BLaER1 (cell line): ENCODE measurements around the gene SPAG6.
"Not testable (repeated sequence)": the region's sequence is repeated elsewhere in the genome, so short reads cannot be mapped to it uniquely, and the experiment has no call there.

Source experiments
- H3K27ac ChIP-seq: shearing (Covaris generic); formaldehyde crosslinking; 2 replicates; pipeline ENCODE4 v1.8.1; 2022
- H3K27me3 ChIP-seq: shearing (Covaris generic); formaldehyde crosslinking; 2 replicates; pipeline ENCODE4 v1.8.1; 2022
- H3K36me3 ChIP-seq: shearing (Covaris generic); formaldehyde crosslinking; 2 replicates; pipeline ENCODE4 v1.8.1; 2022
- H3K4me1 ChIP-seq: shearing (Covaris generic); formaldehyde crosslinking; 2 replicates; pipeline ENCODE4 v1.8.1; 2022
- H3K4me2 ChIP-seq: shearing (Covaris generic); formaldehyde crosslinking; 2 replicates; pipeline ENCODE4 v1.8.1; 2022
- H3K4me3 ChIP-seq: shearing (Covaris generic); formaldehyde crosslinking; 2 replicates; pipeline ENCODE4 v1.8.1; 2022
- H3K9ac ChIP-seq: shearing (Covaris generic); formaldehyde crosslinking; 2 replicates; pipeline ENCODE4 v1.8.1; 2022
- H3K9me3 ChIP-seq: shearing (Covaris generic); formaldehyde crosslinking; 2 replicates; pipeline ENCODE4 v1.8.1; 2022
- H4K20me1 ChIP-seq: shearing (Covaris generic); formaldehyde crosslinking; 2 replicates; pipeline ENCODE4 v1.8.1; 2022
- Cebpa-rat ChIP-seq: shearing (Covaris generic); IDR thresholded peaks from 2 replicates; pipeline ENCODE4 v1.8.1; 2022

Gene SPAG6

DNA sequence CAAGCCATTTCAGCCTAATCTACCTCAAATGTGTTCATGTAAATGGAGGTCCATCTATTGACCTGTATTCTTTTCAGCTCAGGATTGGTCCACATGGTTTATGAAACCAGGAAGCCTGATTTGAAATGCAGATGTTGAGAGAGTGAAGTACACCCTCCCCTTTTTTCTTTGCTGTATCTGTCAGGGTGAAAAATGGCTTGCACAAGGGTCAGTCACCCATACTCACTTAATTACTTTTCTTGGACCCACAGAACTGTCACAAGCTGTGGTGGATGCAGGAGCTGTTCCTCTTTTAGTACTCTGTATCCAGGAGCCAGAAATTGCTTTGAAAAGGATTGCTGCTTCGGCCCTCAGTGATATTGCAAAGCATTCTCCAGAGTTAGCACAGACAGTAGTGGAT is 41.2 kb downstream of the SPAG6 start:
- no peak overlapping the region for H3K9ac ChIP-seq
- H3K27ac ChIP-seq: no peak overlapping the region
- no peak for TF ChIP-seq Cebpa-rat
- H3K27me3 ChIP-seq: no peaks in the 10 kb centered on the region
- no peaks in the 10 kb centered on the region for H3K4me1 ChIP-seq
- no peaks in the 10 kb centered on the region for H3K36me3 ChIP-seq
- no peaks in the 10 kb centered on the region for H4K20me1 ChIP-seq
- H3K4me2 ChIP-seq: no peak overlapping the region
- no peaks in the 10 kb centered on the region for H3K9me3 ChIP-seq
- H3K4me3 ChIP-seq: no peak overlapping the region

DNA sequence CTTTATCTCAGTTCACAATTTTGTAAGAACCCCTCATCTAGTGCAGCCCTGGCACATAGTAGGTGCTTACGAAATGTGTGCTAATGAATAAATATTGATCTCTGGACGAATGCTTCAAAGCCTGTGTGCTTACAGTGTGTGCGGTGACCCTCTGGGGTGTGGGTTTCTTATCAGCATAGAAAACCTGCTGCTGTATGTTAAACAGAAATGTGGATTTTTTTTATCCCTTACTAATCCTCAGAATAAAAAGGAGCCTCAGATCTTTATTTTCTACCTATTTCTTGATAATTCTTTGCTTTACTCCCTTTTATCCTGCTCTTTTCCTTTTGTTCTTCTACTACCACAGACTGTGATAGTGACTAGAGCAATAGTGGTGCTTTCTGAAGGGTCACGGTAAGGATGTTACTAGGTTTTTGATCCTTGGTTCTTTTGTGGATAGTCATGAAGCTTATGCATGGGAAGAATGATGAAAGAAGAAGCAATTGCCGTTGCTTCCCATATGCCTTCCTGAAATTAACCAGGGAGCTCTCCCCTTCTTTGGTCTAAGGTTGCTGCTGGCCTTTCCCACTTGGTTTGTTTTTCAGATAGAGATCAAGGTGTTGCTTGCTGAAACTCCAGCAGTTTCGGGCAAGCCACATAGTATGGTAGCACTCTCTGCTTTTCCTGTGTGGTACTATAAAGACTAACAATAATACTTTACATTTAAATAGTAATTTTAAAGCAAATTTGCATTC is 44.7 kb downstream of the SPAG6 start:
- Histone ChIP-seq H4K20me1 (no peaks in the 10 kb centered on the region), H3K27me3 (no peaks in the 10 kb centered on the region), H3K4me3 (no peak overlapping the region), H3K4me2 (no peak overlapping the region), H3K27ac (no peak overlapping the region), H3K9me3 (no peaks in the 10 kb centered on the region), H3K36me3 (0 out of 2 replicates have a peak, but pooled peaks cover 3% of the 10 kb centered on the region), H3K4me1 (no peaks in the 10 kb centered on the region), H3K9ac (no peak overlapping the region)
- no peak for TF ChIP-seq Cebpa-rat

DNA sequence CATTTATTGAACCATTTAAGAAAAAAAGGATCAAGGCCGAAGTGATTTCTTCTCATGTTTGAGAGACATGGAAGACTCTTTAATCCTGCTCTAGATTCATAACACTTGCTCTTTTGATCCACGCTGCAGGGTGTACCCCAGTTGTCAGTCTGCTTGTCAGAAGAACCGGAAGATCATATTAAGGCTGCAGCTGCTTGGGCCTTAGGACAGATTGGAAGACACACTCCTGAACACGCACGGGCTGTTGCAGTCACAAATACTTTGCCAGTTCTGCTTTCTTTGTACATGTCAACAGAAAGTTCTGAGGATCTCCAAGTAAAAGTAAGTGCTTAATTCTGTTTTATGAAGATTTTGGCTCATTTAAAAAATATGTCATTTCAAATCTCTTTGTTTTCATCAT is 46.3 kb downstream of the SPAG6 start:
- peaks cover 9% of the 10 kb centered on the region; the same call in 1 of the 2 replicates for H3K36me3 ChIP-seq
- H3K27ac ChIP-seq: no peak overlapping the region
- no peak overlapping the region for H3K4me3 ChIP-seq
- no peaks in the 10 kb centered on the region for H3K4me1 ChIP-seq
- no peak overlapping the region for H3K4me2 ChIP-seq
- TF ChIP-seq Cebpa-rat: no peak
- H4K20me1 ChIP-seq: no peaks in the 10 kb centered on the region
- no peak overlapping the region for H3K9ac ChIP-seq
- no peaks in the 10 kb centered on the region for H3K9me3 ChIP-seq
- H3K27me3 ChIP-seq: no peaks in the 10 kb centered on the region

DNA sequence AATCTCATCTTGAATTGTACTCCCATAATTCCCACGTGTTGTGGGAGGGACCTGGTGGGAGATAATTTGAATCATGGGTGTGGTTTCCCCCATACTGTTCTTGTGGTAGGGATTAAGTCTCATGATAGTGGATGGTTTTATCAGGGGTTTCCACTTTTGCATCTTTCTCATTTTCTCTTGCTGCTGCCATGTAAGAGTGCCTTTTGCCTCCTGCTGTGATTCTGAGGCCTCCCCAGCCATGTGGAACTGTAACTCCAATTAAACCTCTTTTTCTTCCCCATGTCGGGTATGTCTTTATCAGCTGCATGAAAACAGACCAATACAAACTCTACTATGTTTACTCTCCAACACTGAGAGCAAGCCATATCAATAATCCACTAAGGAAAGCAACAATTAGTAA is 50.9 kb downstream of the SPAG6 start:
- not testable (repeated sequence) for H3K9me3 ChIP-seq, H3K36me3 ChIP-seq, H3K4me1 ChIP-seq, H4K20me1 ChIP-seq, H3K4me3 ChIP-seq, H3K4me2 ChIP-seq, H3K9ac ChIP-seq, H3K27me3 ChIP-seq, H3K27ac ChIP-seq

DNA sequence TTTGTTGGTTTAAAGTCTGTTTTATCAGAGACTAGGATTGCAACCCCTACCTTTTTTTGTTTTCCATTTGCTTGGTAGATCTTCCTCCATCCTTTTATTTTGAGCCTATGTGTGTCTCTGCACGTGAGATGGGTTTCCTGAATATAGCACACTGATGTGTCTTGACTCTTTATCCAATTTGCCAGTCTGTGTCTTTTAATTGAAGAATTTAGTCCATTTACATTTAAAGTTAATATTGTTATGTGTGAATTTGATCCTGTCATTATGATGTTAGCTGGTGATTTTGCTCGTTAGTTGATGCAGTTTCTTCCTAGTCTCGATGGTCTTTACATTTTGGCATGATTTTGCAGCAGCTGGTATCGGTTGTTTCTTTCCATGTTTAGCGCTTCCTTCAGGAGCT is 61.6 kb downstream of the SPAG6 start:
- not testable (repeated sequence) for H3K9me3 ChIP-seq, H3K27ac ChIP-seq, H3K9ac ChIP-seq, H3K4me3 ChIP-seq, H3K27me3 ChIP-seq, H3K36me3 ChIP-seq, H3K4me1 ChIP-seq, H3K4me2 ChIP-seq, H4K20me1 ChIP-seq

DNA sequence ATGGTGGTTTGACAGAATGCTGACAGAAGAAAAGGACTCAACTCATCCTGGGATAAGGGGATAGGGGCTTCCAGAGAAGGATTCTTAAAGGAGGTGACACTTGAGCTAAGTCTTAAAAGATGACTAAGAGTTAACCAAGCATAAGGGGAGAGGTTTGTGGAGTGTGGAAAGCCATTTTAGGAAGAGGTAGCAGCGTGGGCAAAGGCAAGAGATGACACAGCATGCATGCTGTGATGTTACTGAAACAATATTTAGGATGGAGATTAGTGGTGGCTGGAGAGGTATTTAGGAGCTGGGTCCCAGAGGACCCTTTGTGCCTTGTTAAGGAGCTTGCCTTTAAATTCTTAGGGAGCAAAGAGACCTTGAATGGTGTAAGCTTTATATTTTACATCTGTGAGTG is 65.1 kb downstream of the SPAG6 start:
- no peaks in the 10 kb centered on the region for H3K9me3 ChIP-seq
- H3K4me3 ChIP-seq: no peak overlapping the region
- H3K36me3 ChIP-seq: peaks cover 3% of the 10 kb centered on the region; the same call in 1 of the 2 replicates
- H3K4me2 ChIP-seq: no peak overlapping the region
- H3K27me3 ChIP-seq: no peaks in the 10 kb centered on the region
- TF ChIP-seq Cebpa-rat: no peak
- no peaks in the 10 kb centered on the region for H3K4me1 ChIP-seq
- H4K20me1 ChIP-seq: no peaks in the 10 kb centered on the region
- no peak overlapping the region for H3K27ac ChIP-seq
- H3K9ac ChIP-seq: no peak overlapping the region

DNA sequence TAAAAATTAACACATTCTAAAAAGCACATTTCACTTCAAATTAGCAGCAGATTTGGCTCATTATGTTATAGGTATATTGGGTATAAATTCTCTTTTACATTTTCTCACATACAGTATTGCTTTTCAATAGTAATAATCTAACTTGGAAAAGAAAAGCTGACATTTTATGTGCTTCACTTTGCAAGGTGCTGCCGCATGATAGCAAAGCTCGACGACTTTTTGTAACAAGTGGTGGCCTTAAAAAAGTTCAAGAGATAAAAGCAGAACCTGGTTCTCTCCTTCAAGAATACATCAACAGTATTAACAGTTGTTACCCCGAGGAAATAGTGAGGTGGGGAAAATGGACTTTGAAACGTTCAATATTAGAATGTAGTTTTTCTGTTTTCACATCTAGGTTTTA is 65.5 kb downstream of the SPAG6 start:
- H3K4me1 ChIP-seq: no peaks in the 10 kb centered on the region
- no peaks in the 10 kb centered on the region for H3K9me3 ChIP-seq
- no peak overlapping the region for H3K4me3 ChIP-seq
- H4K20me1 ChIP-seq: no peaks in the 10 kb centered on the region
- H3K27me3 ChIP-seq: no peaks in the 10 kb centered on the region
- no peak overlapping the region for H3K9ac ChIP-seq
- H3K4me2 ChIP-seq: no peak overlapping the region
- TF ChIP-seq Cebpa-rat: no peak
- no peak overlapping the region for H3K27ac ChIP-seq
- peaks cover 3% of the 10 kb centered on the region; the same call in 1 of the 2 replicates for H3K36me3 ChIP-seq

DNA sequence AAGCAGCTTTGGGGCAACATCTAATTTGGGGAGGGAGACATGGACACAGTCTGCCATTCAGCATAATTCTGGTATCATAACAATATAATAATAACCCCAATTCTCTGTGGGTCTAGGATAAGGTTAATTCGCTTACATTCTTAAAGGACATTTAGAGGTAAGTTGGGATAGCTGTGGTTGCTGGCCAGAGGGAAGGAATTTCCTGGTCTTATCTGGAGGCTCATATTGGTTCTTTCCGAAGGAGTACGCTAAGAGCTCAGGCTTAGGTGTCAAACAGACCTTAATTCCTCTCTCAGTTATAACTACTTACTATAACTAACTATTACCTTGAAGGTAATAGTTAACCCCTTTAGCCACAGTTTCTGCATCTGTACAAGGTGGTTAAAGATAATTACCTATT is 68.8 kb downstream of the SPAG6 start:
- no peak for TF ChIP-seq Cebpa-rat
- Histone ChIP-seq H3K9ac (no peak overlapping the region), H3K36me3 (peaks cover 3% of the 10 kb centered on the region; the same call in 1 of the 2 replicates)

DNA sequence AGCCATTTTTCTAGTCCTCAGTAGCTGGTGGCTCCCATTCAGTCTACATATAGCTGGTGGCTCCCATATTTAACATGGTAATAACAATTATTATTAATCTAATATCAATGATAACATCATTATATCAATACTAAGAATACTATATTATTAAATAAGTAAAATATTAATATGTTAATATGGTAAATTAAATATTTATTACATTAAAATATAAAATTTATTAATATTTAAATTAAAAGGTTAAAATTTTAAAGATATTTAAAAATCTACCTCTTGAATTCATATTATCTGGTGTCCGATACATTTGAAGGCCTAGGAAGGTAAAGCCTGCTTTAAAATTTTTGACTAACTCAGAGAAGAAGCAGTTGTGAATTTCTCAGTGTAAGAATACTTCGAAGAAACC is 69.8 kb downstream of the SPAG6 start:
- H3K27ac ChIP-seq: no peak overlapping the region
- no peaks in the 10 kb centered on the region for H3K27me3 ChIP-seq
- H3K4me3 ChIP-seq: no peak overlapping the region
- no peak overlapping the region for H3K9ac ChIP-seq
- TF ChIP-seq Cebpa-rat: no peak
- no peaks in the 10 kb centered on the region for H4K20me1 ChIP-seq
- H3K4me1 ChIP-seq: no peaks in the 10 kb centered on the region
- H3K36me3 ChIP-seq: peaks cover 3% of the 10 kb centered on the region; the same call in 1 of the 2 replicates
- H3K9me3 ChIP-seq: no peaks in the 10 kb centered on the region
- no peak overlapping the region for H3K4me2 ChIP-seq

More for the DNA sequence above, 68.8 kb downstream of the SPAG6 start:
- H3K4me2 ChIP-seq: no peak overlapping the region
- no peaks in the 10 kb centered on the region for H4K20me1 ChIP-seq
- no peak overlapping the region for H3K27ac ChIP-seq
- H3K4me1 ChIP-seq: no peaks in the 10 kb centered on the region
- H3K4me3 ChIP-seq: no peak overlapping the region
- H3K9me3 ChIP-seq: no peaks in the 10 kb centered on the region
- H3K27me3 ChIP-seq: no peaks in the 10 kb centered on the region

DNA sequence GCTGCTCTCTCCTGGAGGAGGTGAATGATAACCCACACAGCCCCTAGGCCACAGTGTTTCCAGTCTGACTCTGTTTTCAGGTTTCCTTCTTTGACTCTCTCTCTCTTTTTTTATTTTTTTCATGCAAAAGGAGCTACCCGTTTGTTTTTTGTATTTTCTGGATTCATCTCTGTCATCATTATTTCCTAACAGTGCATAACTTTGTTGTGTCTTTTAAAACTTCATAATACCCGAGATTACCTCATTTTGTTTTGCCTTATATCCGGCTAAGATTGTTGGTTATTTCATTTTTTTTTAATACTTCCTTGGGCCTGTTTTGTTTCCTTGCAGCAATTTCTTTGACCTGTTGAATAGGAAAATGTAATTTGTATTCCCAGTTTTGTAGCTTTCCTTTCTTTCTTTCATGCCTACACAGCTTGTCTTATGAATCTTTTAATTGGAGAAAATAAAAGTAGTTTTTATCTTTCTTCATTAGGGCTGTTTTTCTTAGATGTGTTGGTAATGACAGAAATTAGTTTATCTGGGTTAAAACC is 72.5 kb downstream of the SPAG6 start:
- Histone ChIP-seq H4K20me1 (no peaks in the 10 kb centered on the region), H3K27ac (no peak overlapping the region), H3K4me2 (no peak overlapping the region), H3K4me3 (no peak overlapping the region), H3K9ac (no peak overlapping the region), H3K36me3 (no peaks in the 10 kb centered on the region), H3K27me3 (no peaks in the 10 kb centered on the region), H3K9me3 (no peaks in the 10 kb centered on the region), H3K4me1 (no peaks in the 10 kb centered on the region)
- TF ChIP-seq Cebpa-rat: no peak
